ENCODE measurements around the gene DSCAML1.
"Not testable (repeated sequence)": the region's sequence is repeated elsewhere in the genome, so short reads cannot be mapped to it uniquely, and the experiment has no call there.

Gene DSCAML1

DNA sequence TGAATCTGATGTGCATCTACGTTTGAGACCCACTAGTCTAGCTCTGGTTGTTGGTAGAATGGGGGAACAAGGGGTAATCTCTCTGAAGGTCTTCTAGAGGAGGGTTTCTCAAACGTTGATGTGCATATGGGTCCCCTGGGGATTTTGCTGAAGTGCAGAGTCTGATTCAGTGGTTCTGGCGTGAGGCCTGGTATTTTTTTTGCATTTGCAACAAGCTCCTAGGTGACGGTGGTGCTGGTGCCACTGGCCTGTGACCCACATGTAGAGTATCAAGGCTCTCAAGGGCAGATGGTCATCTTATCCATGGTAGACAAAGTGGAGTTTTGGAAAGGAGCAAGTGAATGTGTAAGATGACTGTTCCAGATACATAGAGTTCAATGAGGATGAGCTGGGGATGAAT is 372.2 kb downstream of the DSCAML1 start:
- DNase-seq (ENCODE audit: low spot score), result no peak

DNA sequence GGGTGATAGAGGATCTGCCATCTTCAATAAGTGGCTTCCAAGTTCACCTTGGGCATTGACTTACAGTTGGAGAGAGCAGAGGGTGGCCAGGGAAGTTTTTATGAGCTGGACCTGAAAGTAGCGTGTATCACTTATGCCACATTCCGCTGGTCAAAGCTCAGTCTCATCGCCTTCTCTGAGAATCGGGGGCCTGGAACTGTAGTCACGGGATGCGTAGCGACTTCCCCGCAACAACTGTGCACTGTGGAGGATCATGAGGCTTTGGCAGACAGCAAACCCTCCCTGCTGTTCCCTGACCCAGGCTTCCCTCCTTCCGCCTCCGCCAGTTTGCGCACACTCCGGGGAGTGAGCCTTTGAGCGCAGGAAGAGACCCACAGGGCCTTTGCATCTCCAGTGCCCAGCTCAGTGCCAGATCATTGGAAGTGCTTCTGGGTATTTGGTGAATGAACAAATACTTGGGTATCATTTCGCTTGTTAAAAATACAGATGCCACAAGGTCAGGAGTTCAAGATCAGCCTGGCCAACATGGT is 373.9 kb downstream of the DSCAML1 start:
- DNase-seq (ENCODE audit: low spot score), result no peak

GRCh38 chr11:117421476-117421875 is 375.5 kb downstream of the DSCAML1 start:
- DNase-seq (ENCODE audit: low spot score), result no peak

DNA sequence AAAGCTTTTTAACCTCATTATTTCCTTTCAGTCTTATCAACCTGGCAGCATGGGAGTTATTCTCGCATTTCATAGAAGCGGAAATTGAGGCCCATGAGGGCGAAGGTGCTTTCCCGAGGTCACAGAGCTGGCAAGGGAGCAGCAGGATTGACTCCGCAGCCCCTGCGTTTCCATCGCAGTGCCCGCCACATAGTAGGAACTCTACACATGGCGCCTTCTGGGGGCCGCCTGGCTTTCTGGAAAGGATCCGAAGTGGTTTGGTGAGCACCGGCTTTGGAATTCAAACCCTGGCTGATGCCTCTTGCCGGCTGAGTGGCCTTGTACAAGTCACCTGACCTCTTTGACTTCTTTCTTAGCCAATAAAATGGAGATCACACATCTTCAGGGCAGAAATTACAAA is 376.0 kb downstream of the DSCAML1 start:
- DNase-seq (ENCODE audit: low spot score), result no peak

DNA sequence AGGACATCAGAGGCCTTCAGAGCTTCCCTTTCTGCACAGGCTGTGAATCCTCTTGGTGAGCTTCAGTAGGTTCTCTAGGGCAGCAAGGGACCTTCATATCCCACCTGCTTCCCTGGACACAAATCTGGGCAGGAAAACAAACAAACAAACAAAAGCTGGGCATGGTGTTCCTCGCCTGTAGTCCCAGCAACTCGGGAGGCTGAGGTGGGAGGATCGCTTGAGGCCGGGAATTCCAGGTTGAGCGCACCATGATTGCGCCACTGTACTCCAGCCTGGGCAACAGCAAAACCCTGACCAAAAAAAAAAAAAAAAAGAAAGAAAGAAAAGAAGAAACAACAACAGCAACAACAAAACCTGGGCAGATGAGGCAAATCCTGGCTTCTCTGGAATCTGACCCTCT is 376.4 kb downstream of the DSCAML1 start:
- DNase-seq (ENCODE audit: low spot score), result no peak

DNA sequence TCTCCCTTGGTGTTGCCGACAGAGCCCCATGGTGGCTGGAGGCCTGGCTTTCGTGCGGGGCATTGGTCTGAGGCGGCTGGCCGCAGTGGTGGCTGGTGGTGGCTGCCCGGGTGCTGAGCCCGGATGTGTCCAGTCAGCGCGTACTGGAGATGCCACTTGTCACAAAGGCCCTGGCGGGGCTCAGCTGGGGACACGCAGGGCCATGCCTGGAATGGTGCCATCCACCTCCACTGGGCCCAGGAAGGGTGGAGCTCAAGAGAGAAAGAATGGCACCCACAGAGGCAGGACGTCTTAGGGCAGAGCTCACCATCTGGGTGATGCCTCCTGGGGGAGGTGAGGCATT is 376.9 kb downstream of the DSCAML1 start:
- DNase-seq (ENCODE audit: low spot score), result no peak

DNA sequence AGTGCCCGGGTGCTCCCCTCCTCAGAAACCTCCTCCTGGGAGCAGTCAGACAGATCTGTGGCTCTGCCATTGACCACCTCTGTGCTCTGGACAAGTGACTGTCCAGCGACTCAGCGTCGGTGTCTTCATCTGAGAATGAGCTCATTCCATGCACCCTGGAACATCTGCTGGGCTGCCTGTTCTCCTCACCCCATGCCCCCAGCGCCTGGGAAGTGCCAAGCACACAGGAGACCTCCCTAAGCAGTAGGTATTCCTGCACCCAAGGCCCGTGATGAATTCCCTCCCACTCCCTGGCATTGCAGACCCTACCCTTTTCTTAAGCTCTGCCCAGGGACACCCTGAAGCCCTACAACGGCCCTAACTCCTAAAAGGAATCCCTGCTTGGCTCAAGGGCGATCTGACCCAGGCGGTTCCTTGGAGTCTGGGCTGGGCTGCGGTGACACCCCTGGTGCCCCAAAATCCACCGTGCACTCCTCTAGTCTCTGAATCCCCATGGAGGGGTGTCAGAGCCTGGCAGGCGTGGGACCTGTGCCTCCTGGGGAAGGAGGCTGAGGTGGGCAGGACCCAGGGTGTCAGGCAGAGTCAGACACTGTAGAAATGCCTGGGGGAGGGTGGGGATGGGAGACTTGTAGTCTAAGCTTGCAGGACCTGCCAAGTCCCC is 377.4 kb downstream of the DSCAML1 start:
- DNase-seq (ENCODE audit: low spot score), result no peak

DNA sequence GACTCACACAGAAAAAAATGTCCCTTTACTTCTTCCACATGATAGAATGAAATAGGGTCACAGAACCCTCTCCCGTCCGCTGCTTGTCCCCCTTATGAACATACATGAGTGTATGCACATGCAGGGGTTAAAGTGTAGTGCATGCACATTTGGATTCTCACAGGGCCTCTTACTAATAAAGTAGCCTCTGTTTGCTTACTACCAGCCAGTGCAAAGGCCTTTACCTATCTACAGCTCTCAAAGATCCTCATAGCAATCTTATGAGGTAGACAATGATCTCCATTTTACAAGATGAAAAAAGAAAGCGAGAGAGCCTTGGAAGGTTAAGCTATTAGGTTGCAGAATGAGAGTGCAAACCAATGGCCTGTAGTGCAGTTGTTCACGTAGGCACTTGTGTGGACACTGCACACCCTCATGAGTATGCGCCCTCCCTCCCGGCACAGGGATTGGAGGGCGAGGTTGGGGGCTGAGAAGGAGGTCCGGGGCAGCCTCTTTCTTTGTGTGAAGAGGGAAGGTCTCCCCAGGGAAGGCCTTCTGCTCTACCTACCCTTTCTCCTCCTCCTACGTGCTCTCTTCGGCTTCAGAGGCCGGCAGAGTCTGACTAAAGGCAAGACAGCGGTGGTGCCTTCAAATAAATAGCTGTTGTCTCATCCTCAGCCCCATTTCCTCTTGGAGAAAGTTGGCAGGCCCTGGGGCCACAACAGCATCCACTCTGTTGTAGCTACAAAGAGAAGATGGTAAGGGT is 378.1 kb downstream of the DSCAML1 start:
- DNase-seq (ENCODE audit: low spot score), result no peak

GRCh38 chr11:117417856-117418255 is 379.2 kb downstream of the DSCAML1 start:
- no peak for DNase-seq (ENCODE audit: low spot score)

GRCh38 chr11:117417342-117417741 is 379.7 kb downstream of the DSCAML1 start:
- DNase-seq (ENCODE audit: low spot score), result no peak

DNA sequence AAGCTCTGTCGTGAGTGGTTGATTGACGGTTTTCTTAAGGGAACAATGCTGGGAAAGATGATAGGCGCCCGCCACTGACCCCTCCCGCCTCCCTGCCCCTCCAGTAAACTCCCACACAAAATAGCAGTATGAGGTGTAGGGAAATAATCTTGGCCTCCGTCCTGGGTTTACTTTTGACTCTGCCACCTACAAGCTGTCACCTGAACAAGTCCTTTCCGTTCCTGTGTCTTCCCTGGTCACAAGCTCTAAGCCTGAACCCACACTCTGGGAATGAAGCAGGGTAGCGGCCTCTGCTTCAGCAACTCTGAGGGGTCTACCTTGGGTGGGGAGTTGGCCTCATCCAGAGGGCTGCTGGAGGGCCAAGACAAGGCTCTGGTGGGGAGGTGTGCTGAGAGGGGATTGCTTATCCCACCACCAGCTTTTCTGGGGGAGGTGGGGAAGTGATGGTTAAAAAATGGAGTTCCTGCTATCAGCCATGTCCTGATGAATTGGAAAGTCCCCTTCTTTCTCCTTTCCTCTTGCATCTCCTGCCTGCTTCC is 381.6 kb downstream of the DSCAML1 start:
- DNase-seq (ENCODE audit: low spot score), result no peak

GRCh38 chr11:117414724-117415123 is 382.3 kb downstream of the DSCAML1 start:
- no peak for DNase-seq (ENCODE audit: low spot score)

DNA sequence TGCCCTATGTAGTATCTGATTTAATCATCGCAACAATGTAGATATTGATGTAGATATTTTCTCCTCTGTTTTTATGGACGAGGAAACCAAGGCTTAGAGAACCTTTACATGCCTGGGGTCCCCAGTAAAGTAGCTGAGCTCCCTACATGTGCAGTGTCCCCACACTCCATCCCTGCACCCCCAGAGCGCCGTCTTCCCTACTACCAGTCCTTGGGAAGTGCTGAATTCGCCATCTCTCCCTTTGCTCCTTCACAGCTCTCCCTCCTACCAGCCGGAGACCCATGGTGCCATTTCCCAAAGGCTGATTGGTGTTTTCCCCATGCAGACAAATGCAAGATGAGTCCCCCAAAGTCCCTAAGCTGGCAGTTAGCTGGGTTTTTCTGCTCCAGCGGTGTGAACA is 383.4 kb downstream of the DSCAML1 start:
- DNase-seq (ENCODE audit: low spot score), result no peak

DNA sequence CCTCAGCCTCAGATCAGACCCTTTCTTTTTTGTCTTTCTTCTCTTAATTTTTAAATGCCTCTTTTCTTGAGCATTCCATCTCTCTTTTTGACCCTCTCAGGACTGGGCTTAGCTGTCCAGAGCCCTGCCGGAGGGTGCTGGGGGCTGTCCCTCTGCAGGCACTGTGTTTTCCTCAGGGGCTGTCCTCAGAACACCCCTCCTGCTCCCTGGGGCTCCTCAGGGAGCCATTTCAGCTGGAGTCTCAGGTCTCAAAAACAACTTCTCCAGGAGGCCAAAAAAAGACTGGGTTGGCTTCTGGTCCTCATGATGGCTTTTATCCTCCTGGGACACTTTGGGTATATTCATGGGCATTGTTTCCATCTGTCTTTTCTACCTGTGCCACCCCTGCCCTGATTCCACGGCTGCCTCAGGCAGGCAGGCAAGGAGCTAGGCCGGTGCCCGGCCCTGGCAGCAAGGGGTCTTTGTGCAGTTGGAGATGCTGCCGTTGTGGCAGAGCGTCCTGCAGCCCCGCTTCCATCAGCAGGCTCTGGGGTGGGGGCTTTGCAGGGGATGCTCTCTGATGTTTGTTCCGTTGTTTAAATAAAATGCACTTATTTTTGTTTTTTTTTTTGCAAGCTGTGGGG is 384.3 kb downstream of the DSCAML1 start:
- DNase-seq (ENCODE audit: low spot score), result no peak

DNA sequence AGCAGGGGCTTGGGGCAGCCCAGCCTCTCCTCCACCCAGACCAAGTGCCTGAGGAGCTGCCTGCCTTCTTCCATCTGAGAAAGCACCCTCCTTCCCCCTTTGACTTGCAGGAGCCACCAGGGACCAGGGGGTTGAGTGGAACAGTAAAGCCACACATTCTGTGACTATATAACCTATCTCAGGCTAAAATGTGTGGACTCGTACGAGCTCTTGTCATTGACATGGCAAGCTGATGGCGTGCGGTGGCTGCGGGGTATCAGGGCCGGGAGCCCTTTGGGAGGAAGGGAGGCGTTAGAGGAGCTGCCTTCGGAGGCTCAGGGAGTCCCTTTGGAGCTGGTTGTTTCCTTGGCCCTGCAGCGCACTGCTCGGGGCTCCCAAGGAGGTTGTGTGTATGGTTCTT is 384.8 kb downstream of the DSCAML1 start:
- DNase-seq (ENCODE audit: low spot score), result no peak

DNA sequence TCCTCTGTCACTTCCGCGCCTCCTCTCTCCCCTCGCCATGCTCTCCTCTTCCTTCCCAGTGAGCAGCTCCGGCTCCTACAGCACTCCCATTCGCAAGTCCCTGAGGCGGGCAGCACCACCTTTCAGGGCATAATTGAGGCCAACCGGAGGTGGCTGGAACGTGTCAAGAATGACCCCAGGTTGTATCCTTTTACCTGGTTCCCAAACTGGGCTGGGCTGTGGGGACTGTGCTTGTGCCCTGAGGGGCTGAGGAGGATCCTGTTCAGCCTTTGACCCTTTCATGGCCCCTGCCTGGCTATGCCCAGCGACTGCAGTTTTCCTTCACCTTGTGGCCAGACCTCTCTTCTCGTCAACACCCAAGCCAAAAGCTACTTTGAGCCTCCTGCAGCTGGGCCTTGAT is 385.3 kb downstream of the DSCAML1 start:
- no peak for DNase-seq (ENCODE audit: low spot score)

GRCh38 chr11:117410861-117411710 is 385.9 kb downstream of the DSCAML1 start:
- no peak for DNase-seq (ENCODE audit: low spot score)

GRCh38 chr11:117410238-117410637 is 386.8 kb downstream of the DSCAML1 start:
- DNase-seq (ENCODE audit: low spot score), result no peak

DNA sequence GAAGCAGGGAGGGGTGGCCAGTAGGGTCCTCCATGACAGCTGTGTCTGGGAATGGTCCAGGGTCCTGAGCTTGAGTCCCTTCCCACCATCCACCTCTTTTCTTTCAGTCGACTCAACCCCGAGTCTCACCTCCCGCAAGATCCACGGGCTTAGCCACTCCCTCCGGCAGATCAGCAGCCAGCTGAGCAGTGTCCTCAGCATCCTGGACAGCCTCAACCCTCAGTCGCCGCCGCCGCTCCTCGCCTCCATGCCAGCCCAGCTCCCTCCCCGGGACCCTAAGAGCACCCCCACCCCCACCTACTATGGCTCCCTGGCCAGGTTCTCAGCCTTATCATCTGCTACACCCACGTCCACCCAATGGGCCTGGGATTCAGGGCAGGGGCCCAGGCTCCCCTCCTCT is 387.5 kb downstream of the DSCAML1 start:
- DNase-seq (ENCODE audit: low spot score), result no peak

- no peak for DNase-seq (ENCODE audit: low spot score)
Measured at GRCh38 chr11:117408356-117408755, 388.7 kb downstream of the DSCAML1 start.

- DNase-seq (ENCODE audit: low spot score), result no peak
Measured at GRCh38 chr11:117407016-117407415, 390.0 kb downstream of the DSCAML1 start.

- not testable (repeated sequence) for DNase-seq (ENCODE audit: low spot score)
Measured at GRCh38 chr11:117405898-117406297, 391.1 kb downstream of the DSCAML1 start.

Measured in LoVo (cell line).